PC-9 (cell line): ENCODE results near the gene GRID2IP. TPM values are rescaled to one million over a fixed set of nuclear protein-coding genes. Genes with fewer than 3 reads are reported as not detected.

Source experiments
- BruUV-seq: library from RNA; stranded (reverse); fragments of 400-500 nt; replicated peaks from 2 replicates; lab custom pipeline; 2021; lab: Mats Ljungman, UMichigan
- CTCF ChIA-PET: fragments of 300-600 bp; sonication (Branson Sonifier 250); formaldehyde crosslinking; loops from one replicate; lab custom pipeline; 2022; ENCODE audit warnings: antibody characterized with exemption; lab: Charles Lee
- POLR2A ChIA-PET: fragments of 300-600 bp; sonication (Branson Sonifier 250); formaldehyde crosslinking; loops from one replicate; lab custom pipeline; 2022; ENCODE audit warnings: antibody characterized with exemption; ENCODE audit not compliant: unreplicated experiment; lab: Charles Lee
- DNase-seq, 2 experiments: peaks; one replicate each; pipeline versions ENCODE4 v3.0.0 to v3.0.0-alpha.2; 2015 to 2022; ENCODE audit warnings: mixed read lengths in 1 of 2
- H2AFZ ChIP-seq: fragments of 200-600 bp; sonication (generic); 2 replicates; pipeline ENCODE4 v1.8.1; 2017; ENCODE audit warnings: antibody characterized with exemption
- H3F3A ChIP-seq: fragments of 200-600 bp; sonication (generic); 2 replicates; pipeline ENCODE4 v1.8.1; 2017; ENCODE audit warnings: antibody characterized with exemption, mild to moderate bottlenecking, low read depth; ENCODE audit not compliant: insufficient read depth
- H3K27ac ChIP-seq: fragments of 200-600 bp; sonication (generic); 2 replicates; pipeline ENCODE4 v1.6.1; 2016; ENCODE audit warnings: mixed run types
- H3K27me3 ChIP-seq: fragments of 200-600 bp; sonication (generic); 2 replicates; pipeline ENCODE4 v1.6.1; 2016; ENCODE audit warnings: low read depth, mixed run types; ENCODE audit not compliant: insufficient read depth
- H3K36me3 ChIP-seq: fragments of 200-600 bp; sonication (generic); 2 replicates; pipeline ENCODE4 v1.6.1; 2016; ENCODE audit warnings: low read depth, mixed run types
- H3K4me1 ChIP-seq: fragments of 200-600 bp; sonication (generic); replicated peaks from 2 replicates; pipeline ENCODE4 v1.6.1; 2016; ENCODE audit warnings: mixed run types; ENCODE audit not compliant: insufficient read depth
- H3K4me2 ChIP-seq: fragments of 200-600 bp; sonication (generic); 2 replicates; pipeline ENCODE4 v1.6.1; 2017; ENCODE audit warnings: mixed run types
- H3K4me3 ChIP-seq: fragments of 200-600 bp; sonication (generic); 2 replicates; pipeline ENCODE4 v1.6.1; 2016; ENCODE audit warnings: mixed run types
- H3K79me2 ChIP-seq: fragments of 200-600 bp; sonication (generic); 2 replicates; pipeline ENCODE4 v1.6.1; 2017; ENCODE audit warnings: low read depth, mixed run types
- H3K9me2 ChIP-seq: fragments of 200-600 bp; sonication (generic); 2 replicates; pipeline ENCODE4 v1.8.1; 2017; ENCODE audit warnings: mild to moderate bottlenecking; ENCODE audit not compliant: insufficient read depth
- H3K9me3 ChIP-seq: fragments of 200-600 bp; sonication (generic); 2 replicates; pipeline ENCODE4 v1.8.1; 2016; ENCODE audit warnings: low read depth; ENCODE audit not compliant: insufficient read depth
- H4K20me1 ChIP-seq: fragments of 200-600 bp; sonication (generic); 2 replicates; pipeline ENCODE4 v1.8.1; 2017; ENCODE audit not compliant: insufficient read depth
- EZH2 ChIP-seq: fragments of 200-600 bp; sonication (generic); IDR thresholded peaks from 2 replicates; pipeline ENCODE4 v1.8.0; 2017; ENCODE audit warnings: antibody characterized with exemption, low read depth
- intact Hi-C: fragments of 100-400 bp; cut with micrococcal nuclease; formaldehyde crosslinking; loops from one replicate; pipeline ENCODE4 v1.10.0; 2022; ENCODE audit not compliant: unreplicated experiment
- total RNA-seq: library from RNA; stranded (reverse); gene quantifications from 2 replicates; pipeline ENCODE4 v1.2.3, GENCODE V29; 2021
- TF ChIP-seq, protein P1 (sequence below): fragments of 200-600 bp; sonication (generic); conservative IDR thresholded peaks from 2 replicates; pipeline ENCODE4 v1.6.1; 2017; ENCODE audit warnings: mixed run types, antibody characterized with exemption, mild to moderate bottlenecking, moderate library complexity

GRID2IP gene
- total RNA-seq, 1 experiment from 2014 or later, result 1.3 TPM

DNA sequence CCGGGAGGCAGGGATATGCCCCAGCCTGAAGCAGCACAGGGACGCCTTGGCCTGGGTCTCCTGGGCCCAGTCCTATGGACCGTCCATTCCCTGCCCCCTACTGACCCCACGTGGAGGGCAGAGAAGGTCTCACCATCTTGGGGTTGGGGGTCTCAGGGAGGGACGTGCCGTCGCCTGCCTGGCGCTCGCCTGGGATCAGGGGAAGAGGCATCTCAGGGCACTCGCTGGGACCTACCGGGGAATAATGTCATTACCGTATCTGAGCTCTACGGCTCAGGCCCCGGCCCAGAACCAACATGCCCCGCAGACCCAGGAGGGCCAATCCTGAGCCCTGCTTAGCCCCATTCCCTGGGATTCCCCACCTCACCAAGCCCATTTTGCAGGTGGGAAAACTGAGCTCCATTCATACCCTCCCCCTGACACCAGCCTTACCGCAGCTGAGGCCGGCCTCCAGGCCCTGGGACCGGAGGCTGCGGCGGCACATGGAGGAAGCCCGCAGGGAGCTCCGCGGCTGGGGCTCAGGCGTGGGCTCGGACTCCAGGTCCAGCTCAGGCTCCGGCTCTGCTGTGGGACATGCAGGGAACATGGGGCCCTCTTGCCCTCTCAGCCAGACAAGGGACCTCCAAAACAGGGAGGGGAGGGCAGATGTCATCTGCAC lies 40.7 kb downstream of the GRID2IP start:
- no peak for DNase-seq
- intact Hi-C loops, result loop anchor here (10.0 kb wide), 3 partner anchors 64 to 1054 kb away; partner anchors contain the start of genes MIOS and ZDHHC4

DNA sequence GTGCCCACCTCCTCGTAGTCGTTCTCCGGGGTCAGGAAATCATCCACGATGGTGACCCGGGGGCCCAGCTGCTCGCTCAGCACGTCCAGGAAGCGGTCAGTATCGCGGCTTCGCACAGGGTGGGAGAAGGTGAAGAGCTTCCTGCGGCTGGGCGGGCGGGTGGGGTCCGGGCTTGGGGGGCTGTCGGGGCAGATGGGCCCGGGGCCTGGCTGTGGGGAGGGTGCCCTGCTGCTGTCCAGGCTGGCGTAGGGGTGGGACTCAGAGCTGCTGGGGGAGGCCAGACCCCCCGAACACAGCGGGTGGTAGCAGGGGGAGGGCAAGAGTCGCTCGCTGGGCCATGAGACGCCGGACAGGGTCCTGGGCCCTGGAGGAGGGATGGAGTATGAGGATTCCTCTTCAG lies 42.3 kb downstream of the GRID2IP start:
- BruUV-seq, result no TSS peak
- Histone ChIP-seq H3K27me3 (no peaks in the 10 kb centered on the region), H3K4me2 (no peak overlapping the region), H3K27ac (no peak overlapping the region), H3K79me2 (no peaks in the 10 kb centered on the region), H2AFZ (no peak overlapping the region), H3K4me1 (peaks cover 4% of the 10 kb centered on the region; the same call in 1 of the 2 replicates), H3K4me3 (no peak overlapping the region), H3K9me3 (no peaks in the 10 kb centered on the region), H3K9me2 (no peaks in the 10 kb centered on the region), H4K20me1 (no peaks in the 10 kb centered on the region), H3F3A (no peaks in the 10 kb centered on the region), H3K36me3 (no peaks in the 10 kb centered on the region)
- intact Hi-C loops, result no loop called here
- no peak for DNase-seq
- TF ChIP-seq EZH2, result no peak
- TF ChIP-seq, protein P1, sequence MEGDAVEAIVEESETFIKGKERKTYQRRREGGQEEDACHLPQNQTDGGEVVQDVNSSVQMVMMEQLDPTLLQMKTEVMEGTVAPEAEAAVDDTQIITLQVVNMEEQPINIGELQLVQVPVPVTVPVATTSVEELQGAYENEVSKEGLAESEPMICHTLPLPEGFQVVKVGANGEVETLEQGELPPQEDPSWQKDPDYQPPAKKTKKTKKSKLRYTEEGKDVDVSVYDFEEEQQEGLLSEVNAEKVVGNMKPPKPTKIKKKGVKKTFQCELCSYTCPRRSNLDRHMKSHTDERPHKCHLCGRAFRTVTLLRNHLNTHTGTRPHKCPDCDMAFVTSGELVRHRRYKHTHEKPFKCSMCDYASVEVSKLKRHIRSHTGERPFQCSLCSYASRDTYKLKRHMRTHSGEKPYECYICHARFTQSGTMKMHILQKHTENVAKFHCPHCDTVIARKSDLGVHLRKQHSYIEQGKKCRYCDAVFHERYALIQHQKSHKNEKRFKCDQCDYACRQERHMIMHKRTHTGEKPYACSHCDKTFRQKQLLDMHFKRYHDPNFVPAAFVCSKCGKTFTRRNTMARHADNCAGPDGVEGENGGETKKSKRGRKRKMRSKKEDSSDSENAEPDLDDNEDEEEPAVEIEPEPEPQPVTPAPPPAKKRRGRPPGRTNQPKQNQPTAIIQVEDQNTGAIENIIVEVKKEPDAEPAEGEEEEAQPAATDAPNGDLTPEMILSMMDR, result no peak
- ChIA-PET CTCF (no interaction called here), POLR2A (no interaction called here)

More for the DNA sequence above, 40.7 kb downstream of the GRID2IP start:
- Histone ChIP-seq H3K79me2 (no peaks in the 10 kb centered on the region), H3K4me2 (no peak overlapping the region), H3K4me1 (no peaks in the 10 kb centered on the region), H4K20me1 (no peaks in the 10 kb centered on the region), H3K27me3 (no peaks in the 10 kb centered on the region), H3F3A (no peaks in the 10 kb centered on the region), H3K9me3 (no peaks in the 10 kb centered on the region), H2AFZ (no peak overlapping the region), H3K4me3 (no peak overlapping the region), H3K9me2 (no peaks in the 10 kb centered on the region), H3K36me3 (no peaks in the 10 kb centered on the region), H3K27ac (no peak overlapping the region)
- CTCF ChIA-PET, result no interaction called here
- TF ChIP-seq EZH2, result no peak
- TF ChIP-seq, protein P1, result no peak
- POLR2A ChIA-PET, result interaction anchor here (0.6 kb wide), 1 partner anchor 26 kb away, joined by 4 read pairs; no protein-coding TSS in a partner anchor
- BruUV-seq, result no TSS peak

DNA sequence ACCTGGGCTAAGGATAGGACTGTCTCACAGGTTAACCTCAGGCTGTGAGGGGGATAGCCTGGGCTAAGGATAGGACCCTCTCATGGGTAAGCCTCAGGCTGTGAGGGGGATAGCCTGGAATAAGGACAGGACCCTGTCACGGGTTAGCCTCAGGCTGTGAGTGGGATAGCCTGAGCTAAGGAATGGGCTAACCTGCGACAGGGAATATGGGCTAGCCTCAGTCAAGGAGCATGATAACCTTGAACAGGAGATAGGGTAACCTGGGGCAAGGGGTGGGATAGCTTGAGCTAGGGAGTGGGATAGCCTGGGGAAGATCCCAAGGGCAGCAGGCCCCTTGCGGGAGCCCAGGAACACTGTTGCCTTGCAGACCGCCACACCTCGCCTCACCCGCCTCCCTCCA lies 42.7 kb downstream of the GRID2IP start:
- no TSS peak for BruUV-seq
- Histone ChIP-seq H3K36me3 (no peaks in the 10 kb centered on the region), H3K9me3 (no peaks in the 10 kb centered on the region), H3K9me2 (no peaks in the 10 kb centered on the region), H3K4me2 (no peak overlapping the region), H3K27me3 (no peaks in the 10 kb centered on the region), H3K27ac (no peak overlapping the region), H4K20me1 (no peaks in the 10 kb centered on the region), H3F3A (no peaks in the 10 kb centered on the region), H3K79me2 (no peaks in the 10 kb centered on the region), H3K4me3 (no peak overlapping the region), H3K4me1 (peaks cover 4% of the 10 kb centered on the region; the same call in 1 of the 2 replicates), H2AFZ (no peak overlapping the region)
- no peak for TF ChIP-seq EZH2
- TF ChIP-seq, protein P1, result no peak
- ChIA-PET POLR2A (no interaction called here), CTCF (no interaction called here)
- no peak for DNase-seq
- intact Hi-C loops, result no loop called here
